Measurements from ENCODE around the gene SOX18. TPM values are rescaled to one million over a fixed set of nuclear protein-coding genes. Genes with fewer than 3 reads are reported as not detected.

Gene SOX18
- total and polyA plus RNA-seq, 2 of the 13 experiments (the other 11 are each of a cell fraction or from before 2014, with no cell fraction given) = 1.6 to 1.9 TPM

- TF ChIP-seq STAT6 (CRISPR knock-in tag; IDR thresholded peaks at IDR 0.05; ENCODE audit: borderline replicate concordance) (0 out of 2 replicates have a peak, but pooled peaks have one; percentile 71), MAF1 (CRISPR knock-in tag; IDR thresholded peaks at IDR 0.05; ENCODE audit: borderline replicate concordance) (peak; percentile 15; the same call in 1 of the 2 replicates), ZNF30 (CRISPR knock-in tag; IDR thresholded peaks at IDR 0.05) (no peak), ZNF557 (CRISPR knock-in tag; IDR thresholded peaks at IDR 0.05) (0 out of 2 replicates have a peak, but pooled peaks have one; percentile 76), AGO1 (IDR thresholded peaks at IDR 0.05; ENCODE audit: low read depth, low read length, poor library complexity, severe bottlenecking) (peak; percentile 93), CEBPG (CRISPR knock-in tag; IDR thresholded peaks at IDR 0.05) (peak; percentile 97), MEF2D (CRISPR knock-in tag; IDR thresholded peaks at IDR 0.05) (0 out of 2 replicates have a peak, but pooled peaks have one; percentile 52), ZNF605 (CRISPR knock-in tag; IDR thresholded peaks at IDR 0.05) (peak; percentile 36), ZNF790 (CRISPR knock-in tag; IDR thresholded peaks at IDR 0.05; ENCODE audit: borderline replicate concordance) (peak; percentile 11; the same call in 1 of the 2 replicates), MTF1 (CRISPR knock-in tag; IDR thresholded peaks at IDR 0.05) (no peak), ZBTB7A (CRISPR knock-in tag; IDR thresholded peaks at IDR 0.05) (peak; percentile 72; the same call in 1 of the 2 replicates), KLF15 (CRISPR knock-in tag; IDR thresholded peaks at IDR 0.05; ENCODE audit: borderline replicate concordance) (peak; percentile 57), SNAI1 (CRISPR knock-in tag; IDR thresholded peaks at IDR 0.05; ENCODE audit: borderline replicate concordance) (peak; percentile 78; the same call in 1 of the 2 replicates), DMAP1 (CRISPR knock-in tag; IDR thresholded peaks at IDR 0.05) (peak; percentile 84), MEIS2 (CRISPR knock-in tag; IDR thresholded peaks at IDR 0.05) (peak; percentile 19; the same call in 1 of the 2 replicates), CREB1 (IDR thresholded peaks at IDR 0.05) (no peak), CREB1 (CRISPR knock-in tag; IDR thresholded peaks at IDR 0.05) (no peak), MAX (IDR thresholded peaks at IDR 0.05) (peak; percentile 87), NR2F2 (IDR thresholded peaks at IDR 0.05; ENCODE audit: borderline replicate concordance, low read depth) (peak; percentile 10; the same call in 1 of the 2 replicates), ZFP62 (CRISPR knock-in tag; IDR thresholded peaks at IDR 0.05) (no peak), SAP130 (CRISPR knock-in tag; IDR thresholded peaks at IDR 0.05; ENCODE audit: low read depth) (peak; percentile 80; the same call in 1 of the 2 replicates), SRSF9 (IDR thresholded peaks at IDR 0.05; ENCODE audit: borderline replicate concordance, insufficient read depth, low read depth, low read length, poor library complexity, severe bottlenecking) (no peak)
- TF ChIP-seq, protein P1, sequence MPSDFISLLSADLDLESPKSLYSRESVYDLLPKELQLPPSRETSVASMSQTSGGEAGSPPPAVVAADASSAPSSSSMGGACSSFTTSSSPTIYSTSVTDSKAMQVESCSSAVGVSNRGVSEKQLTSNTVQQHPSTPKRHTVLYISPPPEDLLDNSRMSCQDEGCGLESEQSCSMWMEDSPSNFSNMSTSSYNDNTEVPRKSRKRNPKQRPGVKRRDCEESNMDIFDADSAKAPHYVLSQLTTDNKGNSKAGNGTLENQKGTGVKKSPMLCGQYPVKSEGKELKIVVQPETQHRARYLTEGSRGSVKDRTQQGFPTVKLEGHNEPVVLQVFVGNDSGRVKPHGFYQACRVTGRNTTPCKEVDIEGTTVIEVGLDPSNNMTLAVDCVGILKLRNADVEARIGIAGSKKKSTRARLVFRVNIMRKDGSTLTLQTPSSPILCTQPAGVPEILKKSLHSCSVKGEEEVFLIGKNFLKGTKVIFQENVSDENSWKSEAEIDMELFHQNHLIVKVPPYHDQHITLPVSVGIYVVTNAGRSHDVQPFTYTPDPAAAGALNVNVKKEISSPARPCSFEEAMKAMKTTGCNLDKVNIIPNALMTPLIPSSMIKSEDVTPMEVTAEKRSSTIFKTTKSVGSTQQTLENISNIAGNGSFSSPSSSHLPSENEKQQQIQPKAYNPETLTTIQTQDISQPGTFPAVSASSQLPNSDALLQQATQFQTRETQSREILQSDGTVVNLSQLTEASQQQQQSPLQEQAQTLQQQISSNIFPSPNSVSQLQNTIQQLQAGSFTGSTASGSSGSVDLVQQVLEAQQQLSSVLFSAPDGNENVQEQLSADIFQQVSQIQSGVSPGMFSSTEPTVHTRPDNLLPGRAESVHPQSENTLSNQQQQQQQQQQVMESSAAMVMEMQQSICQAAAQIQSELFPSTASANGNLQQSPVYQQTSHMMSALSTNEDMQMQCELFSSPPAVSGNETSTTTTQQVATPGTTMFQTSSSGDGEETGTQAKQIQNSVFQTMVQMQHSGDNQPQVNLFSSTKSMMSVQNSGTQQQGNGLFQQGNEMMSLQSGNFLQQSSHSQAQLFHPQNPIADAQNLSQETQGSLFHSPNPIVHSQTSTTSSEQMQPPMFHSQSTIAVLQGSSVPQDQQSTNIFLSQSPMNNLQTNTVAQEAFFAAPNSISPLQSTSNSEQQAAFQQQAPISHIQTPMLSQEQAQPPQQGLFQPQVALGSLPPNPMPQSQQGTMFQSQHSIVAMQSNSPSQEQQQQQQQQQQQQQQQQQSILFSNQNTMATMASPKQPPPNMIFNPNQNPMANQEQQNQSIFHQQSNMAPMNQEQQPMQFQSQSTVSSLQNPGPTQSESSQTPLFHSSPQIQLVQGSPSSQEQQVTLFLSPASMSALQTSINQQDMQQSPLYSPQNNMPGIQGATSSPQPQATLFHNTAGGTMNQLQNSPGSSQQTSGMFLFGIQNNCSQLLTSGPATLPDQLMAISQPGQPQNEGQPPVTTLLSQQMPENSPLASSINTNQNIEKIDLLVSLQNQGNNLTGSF (CRISPR knock-in tag; IDR thresholded peaks at IDR 0.05) = peak; percentile 66
Observed at GRCh38 chr20:64041040-64041780, 8.2 kb downstream of the SOX18 start (continued).

All from HepG2 (cell line).